Measurements from ENCODE around the gene MRPL2.

MRPL2 gene

DNA sequence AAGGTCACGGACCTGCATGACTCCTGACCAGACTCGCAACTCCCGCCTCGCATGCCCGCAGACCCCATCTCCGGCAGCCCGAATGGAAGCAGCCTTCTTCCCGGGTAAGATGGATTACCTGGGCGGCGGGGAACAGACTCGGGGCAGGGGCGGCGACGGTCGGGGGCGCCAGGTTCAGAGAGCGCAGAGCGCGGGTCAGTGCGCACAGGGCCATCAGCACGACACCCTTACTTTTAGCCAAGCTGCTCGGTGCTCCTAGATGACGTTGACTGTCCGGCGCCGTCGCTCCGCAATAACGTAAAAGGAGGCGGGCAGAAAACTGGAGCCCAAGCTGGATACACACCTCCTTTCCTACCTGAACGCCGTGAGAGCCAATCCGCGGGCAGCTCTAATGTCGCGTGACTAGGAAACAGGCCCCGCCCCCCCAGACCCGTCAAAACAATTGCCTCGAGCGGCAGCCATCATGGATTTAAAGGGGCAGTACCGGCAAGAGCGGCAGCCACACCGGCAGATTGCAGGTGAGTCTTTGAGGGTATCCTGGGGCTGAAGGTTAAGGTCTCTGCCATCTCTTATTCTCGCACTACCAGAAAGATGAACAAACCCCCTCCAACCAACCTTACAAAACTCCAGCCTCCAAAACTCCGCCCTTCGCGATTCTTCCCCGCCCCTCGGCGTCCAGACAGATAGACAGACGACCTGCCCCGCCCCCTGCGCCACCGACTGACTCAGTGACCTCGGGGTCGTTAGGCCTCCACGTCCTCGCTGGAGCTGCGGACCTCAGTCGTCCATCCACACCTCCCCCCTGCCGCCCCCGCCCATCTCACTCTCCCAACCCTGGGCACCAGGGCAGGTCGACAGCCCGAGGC is at the start of gene MRPL2, which contains the start of gene KLC4:
Gene MRPL2, minus strand, starts transcription at position 267 of the 866 bp plus-strand sequence. Its CDS starts 53 bp downstream, at position 214.
Gene KLC4, plus strand, starts transcription at position 464 of the 866 bp plus-strand sequence. CDS start 1,705 bp downstream, outside the sequence.
- DNase-seq: peak; percentile 98

GRCh38 chr6:43107344-43108062 is 48.3 kb upstream of the MRPL2 start:
- no peak for DNase-seq

- DNase-seq: no peak
Observed at GRCh38 chr6:43105538-43106222, 46.4 kb upstream of the MRPL2 start.

DNA sequence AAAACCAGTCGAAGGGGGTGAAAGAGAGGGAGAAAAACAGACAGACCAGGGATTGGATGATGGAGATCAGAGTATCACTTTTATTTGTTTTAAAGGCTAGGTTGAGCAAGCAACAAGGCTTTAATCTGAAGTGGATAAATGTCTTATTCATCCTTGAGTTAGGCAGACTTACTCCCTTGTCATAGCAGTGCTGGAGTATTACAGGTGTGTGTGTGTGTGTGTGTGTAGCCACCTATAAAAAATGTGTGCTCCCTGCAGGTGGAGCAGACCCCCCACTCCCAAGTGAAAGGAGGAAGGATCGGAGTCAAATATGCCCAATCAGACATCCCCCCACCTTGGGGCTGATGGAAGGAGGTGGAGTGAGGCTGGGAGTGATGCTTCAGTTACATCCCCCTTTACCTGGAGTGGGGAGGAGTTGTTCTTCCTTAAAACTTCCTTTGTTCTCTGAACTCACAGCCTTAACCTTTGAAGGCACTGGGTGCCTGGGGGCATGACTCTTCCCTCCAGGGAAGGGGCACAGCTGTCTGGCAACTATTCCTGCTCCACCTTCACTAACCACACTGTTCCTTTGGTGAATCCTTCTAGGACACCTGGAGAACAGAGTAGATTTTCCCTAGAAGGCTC is 44.1 kb upstream of the MRPL2 start:
- no peak for DNase-seq

DNA sequence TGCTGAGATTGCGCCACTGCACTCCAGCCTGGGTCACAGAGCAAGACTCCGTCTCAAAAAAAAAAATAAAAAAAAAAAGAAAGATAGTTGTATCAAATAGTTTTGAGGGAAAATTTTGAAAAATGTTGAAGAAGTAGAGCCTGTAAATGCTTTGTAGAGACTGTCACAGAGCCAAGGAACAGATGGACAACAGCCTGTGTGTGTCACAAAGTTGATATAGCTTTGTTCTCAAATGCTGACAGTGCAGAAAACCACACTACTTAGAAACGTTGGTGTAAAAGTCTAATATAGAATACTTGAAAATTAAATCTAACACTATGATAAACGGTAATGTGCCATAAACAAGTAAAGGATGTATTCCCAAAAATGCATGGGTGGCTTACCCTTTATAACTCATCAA is 42.3 kb upstream of the MRPL2 start:
- DNase-seq: peak in 1 of 2 experiments; percentile 55

DNA sequence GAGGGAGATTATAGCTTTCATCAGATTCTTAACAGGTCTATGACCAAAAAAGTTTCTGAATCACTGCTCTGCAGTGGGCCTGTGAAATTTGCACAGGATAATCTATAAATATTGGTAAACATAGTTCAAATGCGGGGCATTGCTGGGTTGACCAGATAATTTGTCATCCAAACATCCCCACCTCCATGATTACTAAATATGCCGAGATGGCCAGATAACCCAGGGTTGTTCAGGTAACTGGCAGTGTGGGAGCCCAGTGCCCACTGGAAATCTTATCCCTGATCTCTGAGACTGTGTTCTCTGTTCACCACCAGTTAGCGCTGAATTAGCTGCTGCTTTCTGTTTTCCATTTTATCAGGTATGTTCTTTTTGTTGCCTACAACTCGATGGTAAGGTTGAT is 38.3 kb upstream of the MRPL2 start:
- no peak for DNase-seq

GRCh38 chr6:43097098-43097489 is 37.9 kb upstream of the MRPL2 start:
- DNase-seq: no peak

DNA sequence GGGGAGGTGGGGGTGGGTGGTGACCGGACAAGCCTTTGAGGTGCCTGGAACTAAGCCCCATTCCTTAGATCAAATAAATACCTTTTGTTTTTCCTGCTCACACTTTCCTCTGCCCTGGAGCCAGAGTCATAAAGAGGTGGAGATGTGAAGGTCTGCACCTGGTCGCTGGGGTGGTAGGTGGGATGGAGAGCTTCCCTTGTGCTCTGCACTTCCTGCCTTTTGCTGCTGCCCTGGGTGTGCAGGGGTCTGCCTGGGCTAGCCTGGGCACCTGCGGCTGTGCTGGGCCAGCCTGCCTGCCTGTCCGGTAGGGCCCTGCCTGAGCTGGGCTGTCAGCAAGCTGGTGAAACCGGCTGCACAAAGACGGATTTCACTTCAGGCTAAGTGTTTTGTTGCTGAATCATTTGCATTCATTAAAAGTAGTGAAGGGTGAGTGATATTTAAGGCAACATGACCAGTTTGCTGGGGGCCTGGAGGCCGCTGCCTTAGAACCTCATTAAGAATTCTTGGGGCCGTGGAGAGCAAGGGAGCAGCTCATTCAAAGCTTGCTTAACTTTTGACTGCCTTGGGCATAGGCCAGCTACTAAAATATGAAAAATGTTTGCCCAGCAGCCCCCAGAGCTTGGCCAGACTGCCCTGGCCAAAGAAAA is 37.3 kb upstream of the MRPL2 start:
- peak in 1 of 2 experiments; percentile 52 for DNase-seq

- no peak for DNase-seq
Observed at GRCh38 chr6:43095939-43096338, 36.7 kb upstream of the MRPL2 start.

GRCh38 chr6:43093436-43094289 is 34.4 kb upstream of the MRPL2 start:
- DNase-seq: no peak

DNA sequence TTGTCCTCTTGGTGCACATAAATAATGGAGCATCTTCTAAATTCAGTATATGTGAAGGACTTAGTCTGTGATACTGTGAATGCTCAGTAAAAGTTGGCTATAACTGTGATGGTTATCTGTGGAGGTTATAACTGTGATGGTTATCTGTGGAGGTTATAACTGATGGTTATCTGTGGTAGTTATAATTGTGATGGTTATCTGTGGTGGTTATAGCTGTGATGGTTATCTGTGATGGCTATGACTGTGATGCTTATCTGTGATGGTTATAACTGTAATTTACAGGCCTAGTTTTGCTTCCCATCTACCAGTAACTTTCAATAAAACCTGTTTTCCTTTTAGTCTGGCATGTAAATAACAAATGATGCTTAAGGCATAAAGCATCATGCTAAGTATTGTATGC is 33.4 kb upstream of the MRPL2 start:
- no peak for DNase-seq

DNA sequence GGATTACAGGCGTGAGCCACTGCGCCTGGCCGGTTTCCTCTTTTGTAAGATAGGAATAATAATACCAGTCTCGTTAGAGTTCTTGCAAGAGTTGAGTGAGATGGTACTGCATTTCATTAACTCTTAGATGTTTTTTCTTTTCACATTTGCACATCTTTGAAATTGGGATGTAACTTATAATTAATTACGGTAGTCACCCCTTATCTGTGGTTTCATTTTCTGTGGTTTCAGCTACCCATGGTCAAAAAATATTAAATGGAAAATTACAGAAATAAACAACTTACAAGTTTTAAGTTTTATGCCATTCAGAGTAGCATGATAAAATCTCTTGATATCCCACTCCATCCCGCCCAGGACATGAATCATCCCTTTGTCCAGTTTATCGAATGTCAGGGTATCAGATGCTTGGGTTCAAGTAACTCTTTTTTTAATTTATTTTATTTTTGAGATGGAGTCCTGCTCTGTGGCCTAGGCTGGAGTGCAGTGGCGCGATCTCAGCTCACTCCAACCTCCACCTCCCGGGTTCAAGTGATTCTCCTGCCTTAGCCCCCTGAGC is 32.3 kb upstream of the MRPL2 start:
- no peak for DNase-seq

DNA sequence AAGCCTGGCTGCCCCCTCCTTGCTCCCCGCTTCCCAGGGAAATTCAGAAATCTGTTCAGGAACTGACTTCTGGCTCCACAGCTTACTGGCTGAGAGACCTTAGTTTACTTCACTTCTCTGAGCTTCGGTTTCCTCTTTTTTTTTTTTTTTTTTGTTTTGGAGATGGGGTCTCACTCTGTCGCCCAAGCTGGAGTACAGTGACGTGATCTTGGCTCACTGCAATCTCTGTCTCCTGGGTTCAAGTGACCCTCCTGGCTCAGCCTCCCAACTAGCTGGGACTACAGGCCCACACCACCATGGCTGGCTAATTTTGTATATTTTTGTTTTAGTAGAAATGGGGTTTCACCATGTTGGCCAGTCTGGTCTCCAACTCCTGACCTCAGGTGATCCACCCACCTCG is 31.8 kb upstream of the MRPL2 start:
- no peak for DNase-seq

- peak in 1 of 2 experiments; percentile 18 for DNase-seq
Observed at GRCh38 chr6:43090559-43090956, 31.3 kb upstream of the MRPL2 start.

- DNase-seq: no peak
Observed at GRCh38 chr6:43089874-43090558, 30.8 kb upstream of the MRPL2 start.

DNA sequence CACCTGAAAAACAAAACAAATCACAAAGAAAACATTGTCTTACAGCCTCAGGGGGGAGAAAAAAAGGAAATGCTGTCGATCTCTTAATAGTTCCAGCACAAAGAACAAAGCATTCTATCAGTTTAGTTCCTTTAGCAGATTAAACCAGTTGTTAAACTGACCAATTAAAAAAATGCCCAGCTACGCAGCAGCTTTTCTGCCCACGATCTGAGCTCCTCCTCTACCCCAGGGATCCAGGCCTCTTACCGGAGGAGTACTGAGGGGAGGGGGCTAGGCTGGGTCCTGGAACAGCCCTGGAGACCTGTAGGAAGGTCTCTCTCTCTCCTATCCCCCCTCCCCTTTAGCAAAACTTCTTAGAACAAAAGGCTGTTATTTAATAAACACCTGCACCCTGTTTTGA is 30.2 kb upstream of the MRPL2 start:
- no peak for DNase-seq

- no peak for DNase-seq
Observed at GRCh38 chr6:43088654-43089056, 29.4 kb upstream of the MRPL2 start.

GRCh38 chr6:43086022-43086658 is 26.9 kb upstream of the MRPL2 start:
- no peak for DNase-seq

GRCh38 chr6:43082806-43083655 is 23.8 kb upstream of the MRPL2 start:
- DNase-seq: peak in 1 of 2 experiments; percentile 21

Data from NCI-H446 (cell line).